ENCODE results near the gene NCAPG. TPM values are rescaled to one million over a fixed set of nuclear protein-coding genes. Genes with fewer than 3 reads are reported as not detected.

Gene NCAPG
- total and polyA plus RNA-seq, 10 of the 15 experiments (the other 5 are each of a cell fraction or from before 2014, with no cell fraction given) = 17.3 to 93.9 (median 53.7) TPM

- CTCF ChIA-PET = interaction anchor here (0.7 to 7.1 kb wide), 16 partner anchors 9 to 783 kb away, joined by 3 to 93 read pairs (median 4); no protein-coding TSS in a partner anchor
- POLR2A ChIA-PET = interaction anchor here (0.5 to 2.6 kb wide), 9 partner anchors 11 to 261 kb away, joined by 3 to 12 read pairs (median 5); partner anchors contain the start of genes LAP3 and MED28
- Histone ChIP-seq H3K36me3 (ENCODE audit: control insufficient read depth in 2 of 2, insufficient read depth in 2 of 2, low read length in 1 of 2) (peaks cover 0 to 2% of the 10 kb centered on the region in 2 experiments; a peak in 2 of 4 replicates), H3K79me2 (ENCODE audit: control insufficient read depth, insufficient read depth, low read length) (peaks cover 93% of the 10 kb centered on the region), H3K9ac (ENCODE audit: control insufficient read depth, insufficient read depth, low read length) (peak overlapping the region; percentile 88), H3K4me3 (peak overlapping the region; percentile 90), H3K9me3 (replicated peaks; ENCODE audit: control insufficient read depth, insufficient read depth, low read length) (no peaks in the 10 kb centered on the region), H3K4me1 (ENCODE audit: control insufficient read depth, insufficient read depth, low read length) (peaks cover 8% of the 10 kb centered on the region), H4K20me1 (ENCODE audit: control insufficient read depth, insufficient read depth) (peaks cover 4% of the 10 kb centered on the region; the same call in 1 of the 2 replicates), H3K27ac (ENCODE audit: control insufficient read depth, insufficient read depth) (peak overlapping the region; percentile 90), H2AFZ (ENCODE audit: control insufficient read depth, low read depth, low read length) (no peak overlapping the region), H3K4me2 (ENCODE audit: control insufficient read depth, insufficient read depth) (peak overlapping the region; percentile 80), H3K27me3 (replicated peaks in 1 of 2; ENCODE audit: control insufficient read depth in 2 of 2, insufficient read depth in 2 of 2, low read length in 1 of 2) (no peaks in the 10 kb centered on the region; a peak in 1 of 4 replicates)
- ATAC-seq = no peak
- no peak for TF ChIP-seq MEF2B (IDR thresholded peaks at IDR 0.05; ENCODE audit: partially characterized antibody, poor library complexity, severe bottlenecking)
- no peak for TF ChIP-seq FOS (IDR thresholded peaks at IDR 0.05; ENCODE audit: borderline replicate concordance, extremely low read depth, insufficient read length)
- no peak for TF ChIP-seq RUNX3 (IDR thresholded peaks at IDR 0.05; ENCODE audit: low read length)
- no peak for TF ChIP-seq ZBTB11 (CRISPR knock-in tag; IDR thresholded peaks at IDR 0.05)
- TF ChIP-seq CBFB (IDR thresholded peaks at IDR 0.05; ENCODE audit: low read depth) = 0 out of 2 replicates have a peak, but pooled peaks have one; percentile 29
- in situ Hi-C loops (cut with MboI) = loop anchor here (5.0 to 10.0 kb wide), 2 partner anchors 215 to 262 kb away; partner anchors contain the start of gene LCORL
- BruUV-seq (replicated peaks) = no TSS peak
- SMC1A ChIA-PET (ENCODE audit: uncharacterized antibody, unreplicated experiment) = interaction anchor here (0.7 to 7.6 kb wide), 5 partner anchors 9 to 262 kb away, joined by 3 to 68 read pairs (median 4); partner anchors contain the start of gene MED28
- FAIRE-seq = no peak
- DNase-seq (ENCODE audit: low read depth, low spot score) = no peak
- RAD21 ChIA-PET (ENCODE audit: unreplicated experiment) = interaction anchor here (1.0 to 6.8 kb wide), 9 partner anchors 10 to 261 kb away, joined by 3 to 63 read pairs (median 4); partner anchors contain the start of genes LAP3, LCORL and MED28
- intact Hi-C loops (cut with micrococcal nuclease; ENCODE audit: unreplicated experiment) = loop anchor here (1.0 to 10.0 kb wide), 7 partner anchors 47 to 395 kb away; partner anchors contain the start of genes LAP3, LCORL and MED28
- WGBS (ENCODE audit: insufficient coverage, insufficient replicate concordance, low lambda C conversion rate, missing lambda C conversion rate) = 1% methylated on average over 7 of the region's 7 CpGs
These were observed 1.1 kb upstream of the NCAPG start for GRCh38 chr4:17809667-17810066.

Data from GM12878 (cell line).